HEK293 (cell line): ENCODE measurements around the gene MYORG.

Experiments used
- CTCF ChIP-seq: fragments of 450-650 bp; formaldehyde crosslinking; IDR thresholded peaks from 2 replicates; pipeline ENCODE4 v1.5.1; 2016; ENCODE audit warnings: missing biosample characterization, missing genetic modification characterization
- GLI4 ChIP-seq: fragments of 450-650 bp; formaldehyde crosslinking; IDR thresholded peaks from 2 replicates; pipeline ENCODE4 v1.5.1; 2016; ENCODE audit warnings: missing biosample characterization, missing genetic modification characterization
- KLF9 ChIP-seq: fragments of 450-650 bp; formaldehyde crosslinking; IDR thresholded peaks from 2 replicates; pipeline ENCODE4 v1.5.1; 2016; ENCODE audit warnings: missing biosample characterization, missing genetic modification characterization, low read depth
- REST ChIP-seq: fragments of 450-650 bp; formaldehyde crosslinking; IDR thresholded peaks from 2 replicates; pipeline ENCODE4 v1.5.1; 2016; ENCODE audit warnings: missing biosample characterization, missing genetic modification characterization
- ZNF707 ChIP-seq: fragments of 450-650 bp; formaldehyde crosslinking; IDR thresholded peaks from 2 replicates; pipeline ENCODE4 v1.5.1; 2016; ENCODE audit warnings: missing biosample characterization, missing genetic modification characterization
- ZNF791 ChIP-seq: fragments of 450-650 bp; formaldehyde crosslinking; IDR thresholded peaks from 2 replicates; pipeline ENCODE4 v1.5.1; 2016; ENCODE audit warnings: missing biosample characterization, missing genetic modification characterization
- ZSCAN5A ChIP-seq: fragments of 450-650 bp; formaldehyde crosslinking; IDR thresholded peaks from 2 replicates; pipeline ENCODE4 v1.5.1; 2016; ENCODE audit warnings: missing biosample characterization, missing genetic modification characterization

- no peak for TF ChIP-seq ZNF707 (tag by site-specific recombination)
- TF ChIP-seq KLF9 (tag by site-specific recombination), result no peak
- TF ChIP-seq GLI4 (tag by site-specific recombination), result no peak
- no peak for TF ChIP-seq CTCF
- TF ChIP-seq ZNF791 (tag by site-specific recombination), result no peak
- TF ChIP-seq ZSCAN5A (tag by site-specific recombination), result no peak
- TF ChIP-seq REST (tag by site-specific recombination), result no peak
Observed at GRCh38 chr9:34374339-34374738, 2.4 kb downstream of the MYORG start.
